GM12878 (cell line): ENCODE measurements around the gene PKN2. TPM values are rescaled to one million over a fixed set of nuclear protein-coding genes. Genes with fewer than 3 reads are reported as not detected.

ENCODE experiments used
- ATAC-seq: fragments of 200-7000 bp; cut with Tn5 transposase; 3 replicates; pipeline ENCODE4 v1.9.1; 2020; ENCODE audit warnings: mild to moderate bottlenecking, moderate library complexity
- BruUV-seq: library from RNA; stranded (reverse); fragments of 400-500 nt; replicated peaks from 2 replicates; lab custom pipeline; 2021; lab: Mats Ljungman, UMichigan
- CTCF ChIA-PET: fragments of 300-600 bp; sonication (Branson Sonifier 250); formaldehyde crosslinking; extraction: SDS; loops from one replicate; lab custom pipeline; 2021; ENCODE audit warnings: inconsistent platforms; lab: Yijun Ruan, JAX
- POLR2A ChIA-PET: fragments of 350-600 bp; formaldehyde crosslinking; extraction: SDS; loops from one replicate; lab custom pipeline; 2021; ENCODE audit warnings: inconsistent platforms; lab: Charles Lee
- RAD21 ChIA-PET: fragments of 300-600 bp; sonication (Branson Sonifier 250); formaldehyde crosslinking; loops from one replicate; lab custom pipeline; 2023; ENCODE audit warnings: antibody characterized with exemption; ENCODE audit not compliant: unreplicated experiment; lab: Charles Lee
- SMC1A ChIA-PET: fragments of 300-600 bp; sonication (Branson Sonifier 250); formaldehyde crosslinking; loops from one replicate; lab custom pipeline; 2023; ENCODE audit not compliant: unreplicated experiment, uncharacterized antibody; lab: Charles Lee
- DNase-seq: peaks from one replicate; pipeline ENCODE4 v3.0.0-alpha.2; 2011; ENCODE audit warnings: low read depth, low spot score
- FAIRE-seq: peaks from 3 replicates; lab custom pipeline; 2011; peaks lifted over from hg19 to GRCh38; lab: Jason Lieb, UNC
- H2AFZ ChIP-seq: 2 replicates; pipeline ENCODE4 v1.6.0; 2011; ENCODE audit warnings: low read depth, low read length, control low read depth; ENCODE audit not compliant: control insufficient read depth
- H3K27ac ChIP-seq: 2 replicates; pipeline ENCODE4 v1.5.1; 2011; ENCODE audit warnings: control low read depth; ENCODE audit not compliant: control insufficient read depth, insufficient read depth
- H3K27me3 ChIP-seq, 2 experiments: replicated peaks in 1 of 2; 2 replicates each; pipeline versions ENCODE4 v1.6.0 to v1.6.1; 2011; ENCODE audit warnings: low read length in 1 of 2; ENCODE audit not compliant: control insufficient read depth in 2 of 2, insufficient read depth in 2 of 2
- H3K36me3 ChIP-seq, 2 experiments: 2 replicates each; pipeline ENCODE4 v1.5.1; 2011; ENCODE audit warnings: low read length in 1 of 2; ENCODE audit not compliant: control insufficient read depth in 2 of 2, insufficient read depth in 2 of 2
- H3K4me1 ChIP-seq: 2 replicates; pipeline ENCODE4 v1.6.1; 2011; ENCODE audit warnings: mild to moderate bottlenecking, low read length, moderate library complexity, mixed read lengths; ENCODE audit not compliant: control insufficient read depth, insufficient read depth
- H3K4me2 ChIP-seq: 2 replicates; pipeline ENCODE4 v1.6.0; 2011; ENCODE audit warnings: control low read depth; ENCODE audit not compliant: control insufficient read depth, insufficient read depth
- H3K4me3 ChIP-seq: fragments of 200-600 bp; sonication (generic); 2 replicates; pipeline ENCODE4 v1.5.1; 2016
- H3K79me2 ChIP-seq: 2 replicates; pipeline ENCODE4 v1.6.0; 2011; ENCODE audit warnings: low read length; ENCODE audit not compliant: control insufficient read depth, insufficient read depth
- H3K9ac ChIP-seq: 2 replicates; pipeline ENCODE4 v1.8.0; 2011; ENCODE audit warnings: low read length, control low read depth, mixed read lengths; ENCODE audit not compliant: control insufficient read depth, insufficient read depth
- H3K9me3 ChIP-seq: replicated peaks from 3 replicates; pipeline ENCODE4 v1.5.1; 2011; ENCODE audit warnings: mild to moderate bottlenecking, low read length; ENCODE audit not compliant: control insufficient read depth, insufficient read depth
- H4K20me1 ChIP-seq: 2 replicates; pipeline ENCODE4 v1.6.0; 2011; ENCODE audit not compliant: control insufficient read depth, insufficient read depth
- FOXK2 ChIP-seq: fragments of 450-650 bp; IDR thresholded peaks from 2 replicates; pipeline ENCODE4 v1.6.1; 2017; ENCODE audit warnings: mild to moderate bottlenecking, moderate library complexity
- HDGF ChIP-seq: fragments of 450-650 bp; IDR thresholded peaks from 2 replicates; pipeline ENCODE4 v1.6.1; 2016; ENCODE audit warnings: antibody characterized with exemption
- IRF5 ChIP-seq: fragments of 450-650 bp; IDR thresholded peaks from 2 replicates; pipeline ENCODE4 v1.6.1; 2017; ENCODE audit warnings: borderline replicate concordance
- PKNOX1 ChIP-seq: fragments of 450-650 bp; IDR thresholded peaks from 2 replicates; pipeline ENCODE4 v1.6.1; 2016; ENCODE audit warnings: mild to moderate bottlenecking
- POU2F2 ChIP-seq: IDR thresholded peaks from 3 replicates; pipeline ENCODE4 v1.6.1; 2011; ENCODE audit warnings: low read depth, mild to moderate bottlenecking, low read length, borderline replicate concordance
- SMAD5 ChIP-seq: IDR thresholded peaks from 2 replicates; pipeline ENCODE4 v1.6.1; 2016; ENCODE audit warnings: antibody characterized with exemption, low read depth
- USF2 ChIP-seq: IDR thresholded peaks from 2 replicates; pipeline ENCODE4 v1.6.1; 2011; ENCODE audit warnings: low read depth, low read length, improper control_type of control experiment, borderline replicate concordance
- ZBTB4 ChIP-seq: fragments of 450-650 bp; formaldehyde crosslinking; IDR thresholded peaks from 2 replicates; pipeline ENCODE4 v1.4.0; 2022; ENCODE audit warnings: mild to moderate bottlenecking, moderate library complexity
- ZNF592 ChIP-seq: fragments of 450-650 bp; IDR thresholded peaks from 2 replicates; pipeline ENCODE4 v1.6.1; 2017; ENCODE audit warnings: mild to moderate bottlenecking, moderate library complexity
- WGBS: methylation state at CpG from one replicate; pipeline ENCODE4 v1.1.6; 2016; ENCODE audit warnings: low lambda C conversion rate; ENCODE audit not compliant: insufficient replicate concordance, insufficient coverage; ENCODE audit errors: missing lambda C conversion rate; 5-methylcytosine and 5-hydroxymethylcytosine counted together
- in situ Hi-C: fragments of 300-500 bp; cut with MboI; formaldehyde crosslinking; loops from 9 replicates; pipeline ENCODE4 v1.14.3; 2018; ENCODE audit warnings: mixed read lengths
- intact Hi-C: fragments of 100-400 bp; cut with micrococcal nuclease; formaldehyde crosslinking; loops from one replicate; pipeline ENCODE4 v1.14.2; 2022; ENCODE audit not compliant: unreplicated experiment
- polyA plus RNA-seq, 11 experiments: library from polyadenylated mRNA; depleted of rRNA in 4 of 11; unstranded in 6 of 11; stranded (reverse) in 5 of 11; fragments of >200 nt; fragmentation: Nextera tagmentation in 4 of 11; fragmentation: Illumina TruSeq in 1 of 11; extraction: Ambion mirVana in 4 of 11; extraction: Trizol in 1 of 11; gene quantifications; 1 replicate in 1 of 11; 2 replicates in 10 of 11; pipeline versions ENCODE4 v1.2.1 to v1.2.3, GENCODE V29; 2011 to 2016; ENCODE audit warnings: inconsistent platforms in 2 of 11, missing spikeins in 2 of 11, low read depth in 1 of 11
- total RNA-seq, 4 experiments: library from RNA; depleted of rRNA in 3 of 4; stranded (reverse); fragments of >200 nt in 3 of 4; fragmentation: Illumina TruSeq in 1 of 4; extraction: Trizol in 1 of 4; gene quantifications; 2 replicates each; pipeline versions ENCODE4 v1.2.1 to v1.2.3, GENCODE V29; 2013 to 2021

The PKN2 gene
- total and polyA plus RNA-seq, 10 of the 15 experiments (the other 5 are each of a cell fraction or from before 2014, with no cell fraction given) = 2.6 to 18.3 (median 12.9) TPM

- TF ChIP-seq ZNF592 (no peak), HDGF (no peak)
Observed at GRCh38 chr1:88735382-88735781, 51.3 kb downstream of the PKN2 start (continued).

- H3K4me2 ChIP-seq = no peak overlapping the region
- no TSS peak for BruUV-seq
- peaks cover 18% of the 10 kb centered on the region for H3K79me2 ChIP-seq
- H3K27ac ChIP-seq = no peak overlapping the region
- H2AFZ ChIP-seq = no peak overlapping the region
- 100% methylated on average over 1 of the region's 1 CpG for WGBS
- DNase-seq (no peak), ATAC-seq (no peak), FAIRE-seq (no peak)
- H3K9ac ChIP-seq = no peak overlapping the region
- no peak overlapping the region for H3K4me3 ChIP-seq
- no peaks in the 10 kb centered on the region for H3K27me3 ChIP-seq
- no peaks in the 10 kb centered on the region; a peak in 1 of 4 replicates for H3K36me3 ChIP-seq
- H3K9me3 ChIP-seq = peaks cover 10% of the 10 kb centered on the region
- ChIA-PET POLR2A (no interaction called here), SMC1A (interaction anchor here (0.6 to 1.7 kb wide), 7 partner anchors 9 to 141 kb away, joined by 3 to 12 read pairs (median 3); no protein-coding TSS in a partner anchor), RAD21 (interaction anchor here (0.9 to 1.1 kb wide), 2 partner anchors 49 to 51 kb away, joined by 3 read pairs; no protein-coding TSS in a partner anchor), CTCF (interaction anchor here (0.7 to 2.7 kb wide), 12 partner anchors 10 to 239 kb away, joined by 3 to 13 read pairs (median 4); no protein-coding TSS in a partner anchor)
- no peaks in the 10 kb centered on the region for H3K4me1 ChIP-seq
- intact Hi-C loops (loop anchor here (1.0 kb wide), 1 partner anchor 141 kb away; no protein-coding TSS in a partner anchor), in situ Hi-C loops (no loop called here)
- H4K20me1 ChIP-seq = peaks cover 2% of the 10 kb centered on the region; the same call in 1 of the 2 replicates
- no peak for TF ChIP-seq POU2F2
- no peak for TF ChIP-seq FOXK2
- TF ChIP-seq USF2 = no peak
- TF ChIP-seq ZBTB4 (CRISPR knock-in tag) = no peak
- no peak for TF ChIP-seq PKNOX1
- TF ChIP-seq IRF5 = no peak
- TF ChIP-seq HDGF = no peak
- no peak for TF ChIP-seq SMAD5
Observed at GRCh38 chr1:88735909-88736308, 51.8 kb downstream of the PKN2 start.
